ENCODE data around the gene CDC5L. TPM values are rescaled to one million over a fixed set of nuclear protein-coding genes. Genes with fewer than 3 reads are reported as not detected.

CDC5L gene
- total and polyA plus RNA-seq, 8 donors: 2.9 to 11.4 (median 7.5) TPM

DNA sequence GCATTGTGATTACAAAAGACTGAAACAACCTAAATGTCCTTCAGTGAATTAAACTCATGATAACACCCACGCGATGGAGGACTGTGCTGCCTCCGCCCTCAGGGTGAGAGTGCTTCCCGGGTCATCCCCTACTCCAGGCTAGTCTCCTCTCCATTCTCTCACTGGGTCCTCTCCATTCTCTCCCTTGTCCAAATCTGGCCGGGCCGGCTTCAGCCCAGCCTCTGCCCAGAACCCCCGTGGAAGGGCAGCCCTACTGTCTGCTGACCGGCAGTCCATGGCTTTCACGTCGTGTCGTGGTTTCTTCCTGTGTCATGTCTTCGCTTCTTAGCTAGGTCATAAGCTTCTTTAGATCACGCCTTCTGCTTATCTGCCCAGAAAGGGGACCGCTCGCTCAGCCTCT lies 74.8 kb downstream of the CDC5L start:
- no peaks in the 10 kb centered on the region for H3K27me3 ChIP-seq
- no peak for FAIRE-seq
- H3K27ac ChIP-seq: no peak overlapping the region
- intact Hi-C loops (cut with DNase I): no loop called here
- no peak for ATAC-seq
- TF ChIP-seq, protein P1, sequence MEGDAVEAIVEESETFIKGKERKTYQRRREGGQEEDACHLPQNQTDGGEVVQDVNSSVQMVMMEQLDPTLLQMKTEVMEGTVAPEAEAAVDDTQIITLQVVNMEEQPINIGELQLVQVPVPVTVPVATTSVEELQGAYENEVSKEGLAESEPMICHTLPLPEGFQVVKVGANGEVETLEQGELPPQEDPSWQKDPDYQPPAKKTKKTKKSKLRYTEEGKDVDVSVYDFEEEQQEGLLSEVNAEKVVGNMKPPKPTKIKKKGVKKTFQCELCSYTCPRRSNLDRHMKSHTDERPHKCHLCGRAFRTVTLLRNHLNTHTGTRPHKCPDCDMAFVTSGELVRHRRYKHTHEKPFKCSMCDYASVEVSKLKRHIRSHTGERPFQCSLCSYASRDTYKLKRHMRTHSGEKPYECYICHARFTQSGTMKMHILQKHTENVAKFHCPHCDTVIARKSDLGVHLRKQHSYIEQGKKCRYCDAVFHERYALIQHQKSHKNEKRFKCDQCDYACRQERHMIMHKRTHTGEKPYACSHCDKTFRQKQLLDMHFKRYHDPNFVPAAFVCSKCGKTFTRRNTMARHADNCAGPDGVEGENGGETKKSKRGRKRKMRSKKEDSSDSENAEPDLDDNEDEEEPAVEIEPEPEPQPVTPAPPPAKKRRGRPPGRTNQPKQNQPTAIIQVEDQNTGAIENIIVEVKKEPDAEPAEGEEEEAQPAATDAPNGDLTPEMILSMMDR (IDR thresholded peaks at IDR 0.05): no peak
- no peak for DNase-seq
- WGBS, 2 donors: 80 to 82% methylated on average over 15 of the region's 15 CpGs
- no peaks in the 10 kb centered on the region for H3K9me3 ChIP-seq
- H3K36me3 ChIP-seq: no peaks in the 10 kb centered on the region
- H3K4me3 ChIP-seq: no peak overlapping the region
- H3K4me1 ChIP-seq: no peaks in the 10 kb centered on the region

GRCh38 chr6:44462797-44463727 lies 75.6 kb downstream of the CDC5L start:
- TF ChIP-seq, protein P1 (IDR thresholded peaks at IDR 0.05): no peak
- WGBS, 2 donors: 82 to 84% methylated on average over 13 of the region's 13 CpGs
- H3K9me3 ChIP-seq: no peaks in the 10 kb centered on the region
- ATAC-seq (no peak), FAIRE-seq (no peak), DNase-seq (no peak)
- no peaks in the 10 kb centered on the region for H3K27me3 ChIP-seq
- H3K27ac ChIP-seq: no peak overlapping the region
- intact Hi-C loops (cut with DNase I): no loop called here
- H3K36me3 ChIP-seq: no peaks in the 10 kb centered on the region
- no peaks in the 10 kb centered on the region for H3K4me1 ChIP-seq
- H3K4me3 ChIP-seq: no peak overlapping the region

- Histone ChIP-seq H3K9me3 (no peaks in the 10 kb centered on the region), H3K27me3 (no peaks in the 10 kb centered on the region), H3K4me1 (no peaks in the 10 kb centered on the region), H3K36me3 (no peaks in the 10 kb centered on the region), H3K4me3 (no peak overlapping the region), H3K27ac (no peak overlapping the region)
- ATAC-seq (no peak), FAIRE-seq (no peak), DNase-seq (no peak)
- intact Hi-C loops (cut with DNase I): no loop called here
- 85 to 88% methylated on average over 11 of the region's 11 CpGs for WGBS, 2 donors
- TF ChIP-seq, protein P1 (IDR thresholded peaks at IDR 0.05): no peak
These were observed 76.4 kb downstream of the CDC5L start for GRCh38 chr6:44463728-44464450.

GRCh38 chr6:44464527-44465310 lies 77.2 kb downstream of the CDC5L start:
- DNase-seq: no peak
- Histone ChIP-seq H3K4me1 (no peaks in the 10 kb centered on the region), H3K27me3 (no peaks in the 10 kb centered on the region), H3K27ac (no peak overlapping the region), H3K4me3 (no peak overlapping the region), H3K36me3 (no peaks in the 10 kb centered on the region), H3K9me3 (no peaks in the 10 kb centered on the region)
- ATAC-seq: peak in 3 of 4 donors; percentile 14 to 39 (median 24)
- no peak for FAIRE-seq
- WGBS, 2 donors: 74 to 78% methylated on average over 13 of the region's 13 CpGs
- TF ChIP-seq, protein P1 (IDR thresholded peaks at IDR 0.05): no peak
- intact Hi-C loops (cut with DNase I): no loop called here
